K562 (cell line): ENCODE results near the gene CXCR3. TPM values are rescaled to one million over a fixed set of nuclear protein-coding genes. Genes with fewer than 3 reads are reported as not detected.
"Not testable (repeated sequence)": the region's sequence is repeated elsewhere in the genome, so short reads cannot be mapped to it uniquely, and the experiment has no call there.

ENCODE experiments used
- ATAC-seq: fragments of 200-7000 bp; cut with Tn5 transposase; 3 replicates; pipeline ENCODE4 v1.9.1; 2020; ENCODE audit warnings: moderate library complexity
- BruUV-seq: library from RNA; stranded (reverse); fragments of 400-500 nt; replicated peaks from 2 replicates; lab custom pipeline; 2021; lab: Mats Ljungman, UMichigan
- CTCF ChIA-PET: fragments of 300-600 bp; formaldehyde crosslinking; extraction: SDS; loops from one replicate; lab custom pipeline; 2021; ENCODE audit warnings: low intra/inter-chr PET ratio; lab: Yijun Ruan, JAX
- POLR2A ChIA-PET: fragments of 300-600, 350-650 bp; sonication (Branson Sonifier 250); formaldehyde crosslinking; extraction: SDS; loops from one replicate; lab custom pipeline; 2021; ENCODE audit warnings: antibody characterized with exemption, inconsistent platforms; lab: Yijun Ruan, JAX
- DNase-seq, 4 experiments: peaks; one replicate each; pipeline versions ENCODE4 v3.0.0 to v3.0.0-alpha.2; 2011 to 2018; ENCODE audit warnings: low spot score in 3 of 4, mixed read lengths in 3 of 4; ENCODE audit errors: extremely low read depth in 1 of 4
- FAIRE-seq: peaks from 2 replicates; lab custom pipeline; 2011; peaks lifted over from hg19 to GRCh38; lab: Jason Lieb, UNC
- H2AFZ ChIP-seq: 2 replicates; pipeline ENCODE4 v1.6.0; 2011; ENCODE audit warnings: low read depth, low read length, control low read depth, inconsistent platforms
- H3K27ac ChIP-seq: fragments of 200-600 bp; 3 replicates; pipeline ENCODE4 v1.8.0; 2011; ENCODE audit warnings: low read depth, mild to moderate bottlenecking, control low read depth, inconsistent platforms, low read length, moderate library complexity, mixed read lengths; ENCODE audit errors: extremely low read depth
- H3K27me3 ChIP-seq, 2 experiments: fragments of 300-600 bp in 1 of 2; 2 replicates in 1 of 2; 3 replicates in 1 of 2; pipeline versions ENCODE4 v1.6.0 to v1.8.0; 2011; ENCODE audit warnings: inconsistent platforms in 2 of 2, low read length in 2 of 2, mild to moderate bottlenecking in 1 of 2, mixed read lengths in 1 of 2, moderate library complexity in 1 of 2; ENCODE audit not compliant: control insufficient read depth in 2 of 2, insufficient read depth in 2 of 2
- H3K36me3 ChIP-seq: fragments of 300-600 bp; 3 replicates; pipeline ENCODE4 v1.8.0; 2011; ENCODE audit warnings: mild to moderate bottlenecking, low read length, inconsistent platforms; ENCODE audit not compliant: control insufficient read depth, insufficient read depth
- H3K4me1 ChIP-seq, 2 experiments: fragments of 200-600 bp in 1 of 2; replicated peaks in 1 of 2; 2 replicates in 1 of 2; 3 replicates in 1 of 2; pipeline versions ENCODE4 v1.5.1 to v1.8.0; 2011; ENCODE audit warnings: inconsistent platforms in 2 of 2, low read length in 2 of 2, mild to moderate bottlenecking in 1 of 2, mixed read lengths in 1 of 2, moderate library complexity in 1 of 2; ENCODE audit not compliant: control insufficient read depth in 2 of 2, insufficient read depth in 2 of 2
- H3K4me2 ChIP-seq: 2 replicates; pipeline ENCODE4 v1.6.1; 2011; ENCODE audit warnings: low read length, control low read depth, inconsistent platforms, mixed read lengths; ENCODE audit not compliant: insufficient read depth
- H3K4me3 ChIP-seq: fragments of 200-600 bp; sonication (generic), shearing (Covaris generic); 2 replicates; pipeline ENCODE4 v1.5.1; 2016; ENCODE audit warnings: control low read depth, inconsistent platforms
- H3K79me2 ChIP-seq: fragments of 200-600 bp; 3 replicates; pipeline ENCODE4 v1.8.0; 2011; ENCODE audit warnings: low read length, inconsistent platforms; ENCODE audit not compliant: control insufficient read depth, insufficient read depth
- H3K9ac ChIP-seq, 2 experiments: 2 replicates each; pipeline versions ENCODE4 v1.6.0 to v1.6.1; 2011; ENCODE audit warnings: low read depth in 2 of 2, low read length in 2 of 2, control low read depth in 1 of 2, inconsistent platforms in 1 of 2, mild to moderate bottlenecking in 1 of 2, mixed read lengths in 1 of 2; ENCODE audit not compliant: insufficient read depth in 1 of 2
- H3K9me1 ChIP-seq: one replicate; pipeline ENCODE4 v1.6.0; 2011; ENCODE audit warnings: inconsistent platforms, mild to moderate bottlenecking, low read length, moderate library complexity; ENCODE audit not compliant: control insufficient read depth, insufficient read depth
- H3K9me3 ChIP-seq: replicated peaks from 2 replicates; pipeline ENCODE4 v1.5.1; 2011; ENCODE audit warnings: low read depth, low read length, inconsistent platforms; ENCODE audit not compliant: control insufficient read depth, insufficient read depth
- H4K20me1 ChIP-seq: replicated peaks from 2 replicates; pipeline ENCODE4 v1.6.1; 2011; ENCODE audit warnings: low read length, inconsistent platforms, mixed read lengths; ENCODE audit not compliant: control insufficient read depth, insufficient read depth
- NFIC ChIP-seq: fragments of 450-650 bp; IDR thresholded peaks from 2 replicates; pipeline ENCODE4 v1.6.1; 2017; ENCODE audit warnings: mild to moderate bottlenecking, inconsistent platforms
- WGBS: fragments of 100-300 bp; shearing (Covaris generic); methylation state at CpG from one replicate; pipeline ENCODE4 v1.1.6; 2016; ENCODE audit warnings: low coverage, mixed read lengths; ENCODE audit not compliant: insufficient coverage; ENCODE audit errors: missing lambda C conversion rate; 5-methylcytosine and 5-hydroxymethylcytosine counted together
- in situ Hi-C: fragments of 300-500 bp; cut with MboI; formaldehyde crosslinking; loops from 4 replicates; pipeline ENCODE4 v1.15.0; 2018; ENCODE audit warnings: inconsistent platforms, mixed read lengths
- intact Hi-C: fragments of 100-400 bp; cut with micrococcal nuclease; formaldehyde crosslinking; loops from 2 replicates; pipeline ENCODE4 v1.14.2; 2022
- polyA plus RNA-seq, 8 experiments: library from polyadenylated mRNA; depleted of rRNA in 4 of 8; stranded (reverse) in 5 of 8; unstranded in 3 of 8; fragments of >200 nt; fragmentation: Nextera tagmentation in 2 of 8; fragmentation: Illumina TruSeq in 1 of 8; extraction: Ambion mirVana in 2 of 8; extraction: Trizol in 1 of 8; gene quantifications; 2 replicates each; pipeline versions ENCODE4 v1.2.1 to v1.2.3, GENCODE V29; 2011 to 2014; ENCODE audit warnings: inconsistent platforms in 1 of 8, missing spikeins in 1 of 8
- total RNA-seq, 7 experiments: library from RNA; depleted of rRNA in 6 of 7; stranded (reverse); fragments of >200 nt in 6 of 7; fragmentation: Illumina TruSeq in 2 of 7; extraction: Trizol in 2 of 7; gene quantifications; 2 replicates each; pipeline versions ENCODE4 v1.2.1 to v1.2.3, GENCODE V29; 2011 to 2021; ENCODE audit warnings: low replicate concordance in 1 of 7

The CXCR3 gene
- total and polyA plus RNA-seq, 9 of the 15 experiments (the other 6 are each of a cell fraction or from before 2014, with no cell fraction given) = not detected

DNA sequence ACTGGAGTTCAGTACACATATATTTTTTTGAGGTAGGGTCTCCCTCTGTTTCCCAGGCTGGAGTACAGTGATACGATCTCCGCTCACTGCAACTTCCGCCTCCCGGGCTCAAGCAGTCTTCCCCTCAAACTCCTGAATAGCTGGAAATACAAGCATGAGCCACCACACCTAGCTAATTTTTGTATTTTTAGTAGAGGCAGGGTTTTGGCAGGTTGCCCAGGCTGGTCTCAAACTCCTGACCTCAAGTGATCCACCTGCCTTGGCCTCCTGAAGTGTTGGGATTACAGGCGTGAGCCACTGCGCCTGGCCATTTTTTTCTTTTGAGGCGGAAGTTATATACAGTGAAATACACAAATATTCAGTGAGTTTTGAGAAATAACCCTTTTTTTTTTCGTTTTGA is 46.9 kb downstream of the CXCR3 start:
- FAIRE-seq, CTCF ChIA-PET, H3K4me2 ChIP-seq, H3K79me2 ChIP-seq, in situ Hi-C loops, H3K27me3 ChIP-seq, H3K9ac ChIP-seq, DNase-seq, H3K9me1 ChIP-seq, H2AFZ ChIP-seq, BruUV-seq, H3K9me3 ChIP-seq, POLR2A ChIA-PET, H3K4me3 ChIP-seq, ATAC-seq, H3K4me1 ChIP-seq, H4K20me1 ChIP-seq, H3K27ac ChIP-seq: not testable (repeated sequence)
- intact Hi-C loops = loop anchor here (5.0 kb wide), 1 partner anchor 81 kb away; no protein-coding TSS in a partner anchor
- WGBS = 93% methylated on average over 6 of the region's 8 CpGs
- peaks cover 86% of the 10 kb centered on the region for H3K36me3 ChIP-seq
- peak; percentile 61 for TF ChIP-seq NFIC

Other genes with a start within 250 kb of the CXCR3 start
- gene OGT, start 85.4 kb downstream of the CXCR3 start, total RNA-seq (2014; rRNA removed) = 70.4 and 71.3 TPM in 2 replicates
- gene OGT, start 85.4 kb downstream of the CXCR3 start, total RNA-seq (2014; rRNA removed; fragmentation: Illumina TruSeq; extraction: Trizol) = 117 and 133 TPM in 2 replicates
- 91.0 and 97.3 TPM in 2 replicates for gene OGT, start 85.4 kb downstream of the CXCR3 start, total RNA-seq (2015; rRNA removed; fragmentation: Illumina TruSeq; extraction: Trizol)
- gene OGT, start 85.4 kb downstream of the CXCR3 start, total RNA-seq (2021) = 141 and 153 TPM in 2 replicates
- 347 and 456 TPM in 2 replicates for gene OGT, start 85.4 kb downstream of the CXCR3 start, polyA plus RNA-seq (2011; rRNA removed)
- gene OGT, start 85.4 kb downstream of the CXCR3 start, polyA plus RNA-seq (2014; fragmentation: Illumina TruSeq; extraction: Trizol) = 109 and 121 TPM in 2 replicates
- gene OGT, start 85.4 kb downstream of the CXCR3 start, polyA plus RNA-seq (2014; fragmentation: Nextera tagmentation; extraction: Ambion mirVana) = 10 to 100 TPM; 38.9 to 52.6 TPM
- 170 and 211 TPM in 2 replicates for gene OGT, start 85.4 kb downstream of the CXCR3 start, polyA plus RNA-seq (2014; rRNA removed)
- 0.45 and 0.86 TPM in 2 replicates for gene GCNA, start 40.1 kb downstream of the CXCR3 start, total RNA-seq (2014; rRNA removed)
- gene GCNA, start 40.1 kb downstream of the CXCR3 start, total RNA-seq (2014; rRNA removed; fragmentation: Illumina TruSeq; extraction: Trizol) = 0.77 and 0.87 TPM in 2 replicates
- 1.2 and 1.4 TPM in 2 replicates for gene GCNA, start 40.1 kb downstream of the CXCR3 start, total RNA-seq (2015; rRNA removed; fragmentation: Illumina TruSeq; extraction: Trizol)
- gene GCNA, start 40.1 kb downstream of the CXCR3 start, total RNA-seq (2021) = 0.47 and 0.58 TPM in 2 replicates
- gene GCNA, start 40.1 kb downstream of the CXCR3 start, polyA plus RNA-seq (2011; rRNA removed) = 0.85 and 1.3 TPM in 2 replicates
- 0.42 and 1.1 TPM in 2 replicates for gene GCNA, start 40.1 kb downstream of the CXCR3 start, polyA plus RNA-seq (2014; fragmentation: Illumina TruSeq; extraction: Trizol)
- under 1 TPM; 0.27 to 0.64 TPM for gene GCNA, start 40.1 kb downstream of the CXCR3 start, polyA plus RNA-seq (2014; fragmentation: Nextera tagmentation; extraction: Ambion mirVana)
- 1.3 and 1.5 TPM in 2 replicates for gene GCNA, start 40.1 kb downstream of the CXCR3 start, polyA plus RNA-seq (2014; rRNA removed)
- gene CXorf49, start 99.8 kb upstream of the CXCR3 start, total RNA-seq (2014; rRNA removed) = not detected in 2 replicates
- not detected in 2 replicates for gene CXorf49, start 99.8 kb upstream of the CXCR3 start, total RNA-seq (2014; rRNA removed; fragmentation: Illumina TruSeq; extraction: Trizol)
- not detected in 2 replicates for gene CXorf49, start 99.8 kb upstream of the CXCR3 start, total RNA-seq (2015; rRNA removed; fragmentation: Illumina TruSeq; extraction: Trizol)
- not detected in 2 replicates for gene CXorf49, start 99.8 kb upstream of the CXCR3 start, total RNA-seq (2021)
- gene CXorf49, start 99.8 kb upstream of the CXCR3 start, polyA plus RNA-seq (2011; rRNA removed) = not detected in 2 replicates
- not detected in 2 replicates for gene CXorf49, start 99.8 kb upstream of the CXCR3 start, polyA plus RNA-seq (2014; fragmentation: Illumina TruSeq; extraction: Trizol)
- not detected for gene CXorf49, start 99.8 kb upstream of the CXCR3 start, polyA plus RNA-seq (2014; fragmentation: Nextera tagmentation; extraction: Ambion mirVana)
- not detected in 2 replicates for gene CXorf49, start 99.8 kb upstream of the CXCR3 start, polyA plus RNA-seq (2014; rRNA removed)
- gene CXorf49B, start 144.8 kb upstream of the CXCR3 start, total RNA-seq (2014; rRNA removed) = not detected in 2 replicates
- not detected in 2 replicates for gene CXorf49B, start 144.8 kb upstream of the CXCR3 start, total RNA-seq (2014; rRNA removed; fragmentation: Illumina TruSeq; extraction: Trizol)
- gene CXorf49B, start 144.8 kb upstream of the CXCR3 start, total RNA-seq (2015; rRNA removed; fragmentation: Illumina TruSeq; extraction: Trizol) = not detected in 2 replicates
- gene CXorf49B, start 144.8 kb upstream of the CXCR3 start, total RNA-seq (2021) = not detected in 2 replicates
- not detected in 2 replicates for gene CXorf49B, start 144.8 kb upstream of the CXCR3 start, polyA plus RNA-seq (2011; rRNA removed)
- not detected in 2 replicates for gene CXorf49B, start 144.8 kb upstream of the CXCR3 start, polyA plus RNA-seq (2014; fragmentation: Illumina TruSeq; extraction: Trizol)
- gene CXorf49B, start 144.8 kb upstream of the CXCR3 start, polyA plus RNA-seq (2014; fragmentation: Nextera tagmentation; extraction: Ambion mirVana) = not detected
- gene CXorf49B, start 144.8 kb upstream of the CXCR3 start, polyA plus RNA-seq (2014; rRNA removed) = not detected in 2 replicates